H1 (cell line): ENCODE data around the gene URAD. TPM values are rescaled to one million over a fixed set of nuclear protein-coding genes. Genes with fewer than 3 reads are reported as not detected.

Experiments
- CTCF ChIA-PET: fragments of 300-600 bp; sonication (Branson Sonifier 250); formaldehyde crosslinking; loops from one replicate; lab custom pipeline; 2021; ENCODE audit not compliant: partially characterized antibody; lab: Charles Lee
- POLR2A ChIA-PET: fragments of 300-600 bp; sonication (Branson Sonifier 250); formaldehyde crosslinking; loops from one replicate; lab custom pipeline; 2021; ENCODE audit warnings: inconsistent platforms; ENCODE audit not compliant: partially characterized antibody; lab: Charles Lee
- DNase-seq, 2 experiments: peaks; one replicate each; pipeline versions ENCODE4 v3.0.0 to v3.0.0-alpha.2; 2010 to 2022; ENCODE audit warnings: low spot score in 2 of 2, low read depth in 1 of 2, mixed read lengths in 1 of 2
- FAIRE-seq: peaks from 2 replicates; lab custom pipeline; 2011; peaks lifted over from hg19 to GRCh38; lab: Jason Lieb, UNC
- H2AFZ ChIP-seq: 2 replicates; pipeline ENCODE4 v1.8.1; 2012; ENCODE audit warnings: low read length, inconsistent platforms
- H2AK5ac ChIP-seq: 2 replicates; pipeline ENCODE4 v1.6.1; 2013; ENCODE audit warnings: low read depth, low read length
- H2BK120ac ChIP-seq: replicated peaks from 2 replicates; pipeline ENCODE3; 2013; ENCODE audit warnings: low read depth, low read length, inconsistent platforms
- H2BK12ac ChIP-seq: 2 replicates; pipeline ENCODE4 v1.6.1; 2013; ENCODE audit warnings: low read depth, low read length
- H2BK15ac ChIP-seq: 2 replicates; pipeline ENCODE4 v1.6.1; 2013; ENCODE audit warnings: low read length
- H2BK20ac ChIP-seq: 2 replicates; pipeline ENCODE4 v1.6.1; 2013; ENCODE audit warnings: low read length
- H2BK5ac ChIP-seq: 2 replicates; pipeline ENCODE4 v1.6.1; 2013; ENCODE audit warnings: low read depth, low read length
- H3K14ac ChIP-seq: 2 replicates; pipeline ENCODE4 v1.6.1; 2013; ENCODE audit warnings: inconsistent platforms; ENCODE audit not compliant: insufficient read length
- H3K18ac ChIP-seq: 2 replicates; pipeline ENCODE4 v1.6.1; 2013; ENCODE audit warnings: low read length; ENCODE audit errors: extremely low read depth
- H3K23ac ChIP-seq: 2 replicates; pipeline ENCODE4 v1.6.1; 2013; ENCODE audit warnings: inconsistent platforms; ENCODE audit not compliant: insufficient read length
- H3K23me2 ChIP-seq: 2 replicates; pipeline ENCODE4 v1.6.1; 2013; ENCODE audit warnings: low read depth, low read length
- H3K27ac ChIP-seq: 2 replicates; pipeline ENCODE4 v1.6.1; 2011; ENCODE audit warnings: low read depth, low read length, inconsistent platforms
- H3K27me3 ChIP-seq, 4 experiments: replicated peaks in 1 of 4; 1 replicate in 1 of 4; 2 replicates in 3 of 4; pipeline versions ENCODE4 v1.6.1 to v1.8.1; 2011 to 2013; ENCODE audit warnings: low read length in 3 of 4, mild to moderate bottlenecking in 3 of 4, inconsistent platforms in 2 of 4, mixed read lengths in 2 of 4, moderate library complexity in 1 of 4; ENCODE audit not compliant: control insufficient read depth in 3 of 4, insufficient read depth in 3 of 4; ENCODE audit errors: extremely low read depth in 1 of 4
- H3K36me3 ChIP-seq, 4 experiments: 2 replicates each; pipeline versions ENCODE4 v1.6.1 to v1.8.1; 2011 to 2013; ENCODE audit warnings: mild to moderate bottlenecking in 4 of 4, low read length in 3 of 4, moderate library complexity in 2 of 4, control low read depth in 1 of 4, inconsistent platforms in 1 of 4; ENCODE audit not compliant: insufficient read depth in 4 of 4, control insufficient read depth in 2 of 4
- H3K4ac ChIP-seq: replicated peaks from 2 replicates; pipeline ENCODE3; 2013; ENCODE audit warnings: low read length, low read depth, mixed read lengths, inconsistent platforms; ENCODE audit not compliant: insufficient read length
- H3K4me1 ChIP-seq, 4 experiments: replicated peaks in 1 of 4; 1 replicate in 1 of 4; 2 replicates in 3 of 4; pipeline versions ENCODE4 v1.6.1 to v1.8.1; 2011 to 2013; ENCODE audit warnings: low read length in 3 of 4, inconsistent platforms in 2 of 4, mixed read lengths in 1 of 4; ENCODE audit not compliant: insufficient read depth in 4 of 4, control insufficient read depth in 3 of 4
- H3K4me2 ChIP-seq, 2 experiments: 2 replicates each; pipeline versions ENCODE4 v1.6.1 to v1.8.1; 2011 to 2013; ENCODE audit warnings: low read depth in 2 of 2, low read length in 2 of 2, control low read depth in 1 of 2, inconsistent platforms in 1 of 2, mild to moderate bottlenecking in 1 of 2; ENCODE audit not compliant: insufficient read depth in 1 of 2
- H3K4me3 ChIP-seq, 4 experiments: fragments of 200-600, 300-600 bp in 1 of 4; sonication (generic), shearing (Covaris generic), sonication (Bioruptor Twin) in 1 of 4; 2 replicates each; pipeline versions ENCODE4 v1.5.1 to v1.8.1; 2011 to 2016; ENCODE audit warnings: low read length in 4 of 4, low read depth in 3 of 4, control low read depth in 2 of 4, inconsistent platforms in 2 of 4, mild to moderate bottlenecking in 2 of 4, mixed read lengths in 1 of 4, moderate library complexity in 1 of 4; ENCODE audit not compliant: insufficient read depth in 2 of 4; ENCODE audit errors: extremely low read depth in 1 of 4
- H3K56ac ChIP-seq: replicated peaks from 2 replicates; pipeline ENCODE3; 2013; ENCODE audit warnings: low read depth, mild to moderate bottlenecking, mixed read lengths, low read length, inconsistent platforms; ENCODE audit not compliant: insufficient read length
- H3K79me1 ChIP-seq: 2 replicates; pipeline ENCODE4 v1.6.1; 2013; ENCODE audit warnings: low read depth, low read length, control low read depth
- H3K79me2 ChIP-seq, 2 experiments: 2 replicates each; pipeline versions ENCODE4 v1.6.1 to v1.8.1; 2012 to 2013; ENCODE audit warnings: low read length in 2 of 2, mild to moderate bottlenecking in 2 of 2, inconsistent platforms in 1 of 2; ENCODE audit not compliant: insufficient read depth in 2 of 2, control insufficient read depth in 1 of 2
- H3K9ac ChIP-seq, 4 experiments: replicated peaks in 1 of 4; 1 replicate in 1 of 4; 2 replicates in 3 of 4; pipeline versions ENCODE4 v1.6.1 to v1.8.1; 2011 to 2013; ENCODE audit warnings: low read depth in 3 of 4, low read length in 3 of 4, control low read depth in 2 of 4, mild to moderate bottlenecking in 2 of 4, moderate library complexity in 2 of 4, inconsistent platforms in 1 of 4; ENCODE audit errors: extremely low read depth in 1 of 4
- H3K9me3 ChIP-seq, 2 experiments: 2 replicates each; pipeline versions ENCODE4 v1.6.1 to v1.8.1; 2012 to 2013; ENCODE audit warnings: mild to moderate bottlenecking in 2 of 2, moderate library complexity in 2 of 2, control low read depth in 1 of 2, inconsistent platforms in 1 of 2, low read depth in 1 of 2, low read length in 1 of 2, mixed read lengths in 1 of 2; ENCODE audit not compliant: insufficient read depth in 2 of 2
- H4K20me1 ChIP-seq, 2 experiments: replicated peaks in 1 of 2; 2 replicates each; pipeline versions ENCODE3 to v1.8.1; 2011 to 2013; ENCODE audit warnings: inconsistent platforms in 2 of 2, low read length in 2 of 2, mild to moderate bottlenecking in 1 of 2; ENCODE audit not compliant: insufficient read depth in 2 of 2, control insufficient read depth in 1 of 2
- H4K5ac ChIP-seq: 2 replicates; pipeline ENCODE4 v1.6.1; 2013; ENCODE audit warnings: low read length, low read depth, mixed read lengths, inconsistent platforms; ENCODE audit not compliant: insufficient read length
- H4K8ac ChIP-seq: 2 replicates; pipeline ENCODE4 v1.8.0; 2013; ENCODE audit warnings: mild to moderate bottlenecking, moderate library complexity, low read length, inconsistent platforms; ENCODE audit not compliant: insufficient read depth; ENCODE audit errors: extremely low read depth
- H4K91ac ChIP-seq: replicated peaks from 2 replicates; pipeline ENCODE3; 2013; ENCODE audit warnings: low read length, mixed read lengths, inconsistent platforms; ENCODE audit not compliant: insufficient read length
- CBX8 ChIP-seq: fragments of 300-800, 300-1000 bp; sonication (generic); IDR thresholded peaks from 2 replicates; pipeline ENCODE4 v1.7.1; 2016; ENCODE audit warnings: low read depth, low read length, borderline replicate concordance
- CTBP2 ChIP-seq: IDR thresholded peaks from 2 replicates; pipeline ENCODE4 v1.7.0; 2011; ENCODE audit warnings: borderline replicate concordance, mild to moderate bottlenecking, moderate library complexity, mixed read lengths, low read length; ENCODE audit not compliant: insufficient read depth, insufficient read length
- JUN ChIP-seq: IDR thresholded peaks from 2 replicates; pipeline ENCODE4 v1.6.1; 2011; ENCODE audit warnings: low read depth, mild to moderate bottlenecking, improper control_type of control experiment, low read length
- KDM5A ChIP-seq: fragments of 200-600 bp; IDR thresholded peaks from 2 replicates; pipeline ENCODE4 v1.7.1; 2012; ENCODE audit warnings: mild to moderate bottlenecking, low read length, inconsistent platforms, mixed read lengths
- MAX ChIP-seq: IDR thresholded peaks from 2 replicates; pipeline ENCODE4 v1.6.1; 2012; ENCODE audit warnings: inconsistent platforms
- NANOG ChIP-seq: IDR thresholded peaks from 2 replicates; pipeline ENCODE4 v1.6.1; 2011; ENCODE audit warnings: low read length, low read depth, mild to moderate bottlenecking, inconsistent platforms; ENCODE audit not compliant: insufficient read depth, poor library complexity, severe bottlenecking
- SP2 ChIP-seq: IDR thresholded peaks from 2 replicates; pipeline ENCODE4 v1.6.1; 2012; ENCODE audit warnings: mild to moderate bottlenecking, low read length, inconsistent platforms
- SRF ChIP-seq: IDR thresholded peaks from 2 replicates; pipeline ENCODE4 v1.6.1; 2011; ENCODE audit warnings: mild to moderate bottlenecking, low read depth, low read length, moderate library complexity
- SUZ12 ChIP-seq: fragments of 200-600 bp; sonication (generic); IDR thresholded peaks from 2 replicates; pipeline ENCODE4 v1.6.1; 2012; ENCODE audit warnings: mild to moderate bottlenecking, inconsistent platforms, low read length, moderate library complexity, mixed read lengths
- TCF12 ChIP-seq: IDR thresholded peaks from 2 replicates; pipeline ENCODE4 v1.6.1; 2011; ENCODE audit warnings: low read depth, mild to moderate bottlenecking, low read length
- WGBS, 2 experiments: shearing (Covaris generic) in 1 of 2; methylation state at CpG; one replicate each; pipeline versions ENCODE4 v1.1.6 to v1.1.7; 2013 to 2015; ENCODE audit warnings: low lambda C conversion rate in 2 of 2, mixed read lengths in 2 of 2, inconsistent platforms in 1 of 2, low coverage in 1 of 2, missing lambda C conversion rate in 1 of 2; ENCODE audit not compliant: insufficient replicate concordance in 2 of 2, insufficient coverage in 1 of 2, insufficient read length in 1 of 2; ENCODE audit errors: extremely low coverage in 1 of 2, missing lambda C conversion rate in 1 of 2; 5-methylcytosine and 5-hydroxymethylcytosine counted together
- polyA plus RNA-seq, 7 experiments: library from polyadenylated mRNA; depleted of rRNA in 3 of 7; stranded (reverse) in 5 of 7; unstranded in 2 of 7; fragments of >200 nt in 5 of 7; fragments of 200-250 nt in 2 of 7; gene quantifications; 1 replicate in 5 of 7; 2 replicates in 1 of 7; 4 replicates in 1 of 7; pipeline versions ENCODE4 v1.2.1 to v1.2.3, GENCODE V29; 2011 to 2013; ENCODE audit warnings: missing spikeins in 2 of 7, mixed read lengths in 2 of 7
- total RNA-seq: library from RNA; stranded (reverse); fragmentation: NEBNext Ultra II Directional; extraction: Animal tissue kit (Norgen Biotek cat#: 25700); gene quantifications from 2 replicates; pipeline ENCODE4 v1.2.1, GENCODE V29; 2021

Gene URAD
- total and polyA plus RNA-seq, 2 of the 8 experiments (the other 6 are each of a cell fraction or from before 2014, with no cell fraction given): not detected

- 0 out of 2 replicates have a peak overlapping the region, but pooled peaks have one; percentile 9 for H2BK12ac ChIP-seq
- H3K23ac ChIP-seq: no peak overlapping the region
- peaks cover 22 to 34% of the 10 kb centered on the region in 2 experiments for H4K20me1 ChIP-seq
- H2BK15ac ChIP-seq: no peak overlapping the region
- H3K18ac ChIP-seq: peak overlapping the region; percentile 48; the same call in 1 of the 2 replicates
- no peaks in the 10 kb centered on the region; a peak in 1 of 4 replicates for H3K9me3 ChIP-seq
- H3K56ac ChIP-seq: no peak overlapping the region
- no peak overlapping the region for H2AFZ ChIP-seq
- CTCF ChIA-PET: interaction anchor here (0.6 to 19.7 kb wide), 17 partner anchors 6 to 586 kb away, joined by 3 to 283 read pairs (median 4); partner anchors contain the start of genes CDX2, GSX1, PDX1 and URAD
- peaks cover 90 to 100% (median 98%) of the 10 kb centered on the region in 4 experiments for H3K27me3 ChIP-seq
- WGBS, 2 experiments: 2% methylated on average over 48 of the region's 73 CpGs; no CpG with 5 or more reads in 1 of the 2 experiments
- POLR2A ChIA-PET: interaction anchor here (1.0 to 2.8 kb wide), 4 partner anchors 8 to 134 kb away, joined by 3 to 16 read pairs (median 4); partner anchors contain the start of gene CDX2
- H2BK20ac ChIP-seq: no peak overlapping the region
- no peak overlapping the region for H3K27ac ChIP-seq
- H2BK5ac ChIP-seq: no peak overlapping the region
- H3K14ac ChIP-seq: no peak overlapping the region
- FAIRE-seq (no peak), DNase-seq (peak in 1 of 2 experiments; percentile 95)
- no peak overlapping the region for H2AK5ac ChIP-seq
- peak overlapping the region; percentile 14; the same call in 1 of the 2 replicates for H4K8ac ChIP-seq
- H3K9ac ChIP-seq: no peak overlapping the region; a peak in 1 of 7 replicates
- H4K91ac ChIP-seq: no peak overlapping the region
- H3K36me3 ChIP-seq: no peaks in the 10 kb centered on the region; a peak in 1 of 8 replicates
- no peaks in the 10 kb centered on the region for H3K79me2 ChIP-seq
- no peak overlapping the region for H3K4ac ChIP-seq
- peaks cover 4% of the 10 kb centered on the region; the same call in 1 of the 2 replicates for H3K23me2 ChIP-seq
- peak overlapping the region in 3 of 4 experiments; percentile 11 to 49 (median 26); a peak in 4 of 8 replicates for H3K4me3 ChIP-seq
- H3K4me1 ChIP-seq: peaks cover 7 to 20% (median 12%) of the 10 kb centered on the region in 4 experiments; a peak in 6 of 7 replicates
- no peak overlapping the region for H2BK120ac ChIP-seq
- no peak overlapping the region for H4K5ac ChIP-seq
- H3K4me2 ChIP-seq: peak overlapping the region; percentile 10 to 66
- H3K79me1 ChIP-seq: no peaks in the 10 kb centered on the region
- TF ChIP-seq SUZ12 (peak; percentile 95), SP2 (no peak), KDM5A (no peak), CBX8 (no peak), TCF12 (no peak), CTBP2 (no peak), JUN (no peak), MAX (peak; percentile 69; the same call in 1 of the 2 replicates), SRF (no peak), NANOG (no peak)
These were observed 27.9 kb downstream of the URAD start for GRCh38 chr13:27960362-27961226.
